Stimulated activated CD8-positive, alpha-beta memory T cell treated with anti-CD3 and anti-CD28 coated beads, Interleukin-12 subunit alpha, Interleukin-12 subunit beta, amount 100 ng/mL, for 4 hours (primary cell): ENCODE data around the gene NHEJ1.
A peak's percentile ranks its signal among the peaks of the same experiment; 100 is the strongest.

Source experiments
- DNase-seq: peaks from one replicate; pipeline ENCODE4 v3.0.0-alpha.2; 2020; ENCODE audit warnings: low read depth

Gene NHEJ1

DNA sequence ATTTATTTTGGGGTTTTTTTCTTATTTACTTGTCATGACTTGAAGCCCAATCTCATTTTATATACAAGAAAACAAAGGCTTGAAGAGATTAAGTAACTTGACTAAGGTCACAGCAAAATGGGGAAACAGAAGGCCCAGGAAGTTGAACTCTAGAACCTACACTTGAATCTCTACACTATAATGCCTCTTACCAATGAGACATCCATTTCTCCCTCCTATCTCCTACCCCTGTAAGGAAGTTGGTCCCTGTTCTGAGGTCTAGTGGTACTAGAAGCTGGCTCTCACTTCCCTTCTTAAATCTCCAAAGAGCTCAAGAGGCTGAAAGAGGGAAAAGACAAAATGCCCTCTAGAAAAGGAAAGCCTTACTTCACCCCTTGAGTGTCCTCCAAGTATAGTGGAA lies 74.4 kb downstream of the NHEJ1 start:
- DNase-seq = no peak

DNA sequence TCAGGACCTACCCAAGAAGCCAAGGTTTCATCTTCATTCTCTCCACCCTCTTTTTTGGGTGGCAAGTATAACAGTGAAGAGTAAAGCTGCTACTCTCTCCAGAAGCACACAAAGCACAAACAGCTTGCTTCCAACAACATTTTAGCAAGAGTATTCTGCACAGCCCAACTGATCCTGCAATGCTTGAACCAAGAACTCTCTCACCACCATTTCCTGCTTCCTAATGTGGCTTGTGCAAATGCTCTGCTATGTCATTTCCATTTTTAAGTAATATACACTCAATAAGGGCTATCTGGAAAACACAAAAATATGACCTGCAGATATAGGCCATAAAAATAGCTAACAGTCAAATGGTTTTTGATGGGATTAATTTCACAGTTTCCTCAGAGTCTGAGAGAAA lies 75.8 kb downstream of the NHEJ1 start:
- no peak for DNase-seq

DNA sequence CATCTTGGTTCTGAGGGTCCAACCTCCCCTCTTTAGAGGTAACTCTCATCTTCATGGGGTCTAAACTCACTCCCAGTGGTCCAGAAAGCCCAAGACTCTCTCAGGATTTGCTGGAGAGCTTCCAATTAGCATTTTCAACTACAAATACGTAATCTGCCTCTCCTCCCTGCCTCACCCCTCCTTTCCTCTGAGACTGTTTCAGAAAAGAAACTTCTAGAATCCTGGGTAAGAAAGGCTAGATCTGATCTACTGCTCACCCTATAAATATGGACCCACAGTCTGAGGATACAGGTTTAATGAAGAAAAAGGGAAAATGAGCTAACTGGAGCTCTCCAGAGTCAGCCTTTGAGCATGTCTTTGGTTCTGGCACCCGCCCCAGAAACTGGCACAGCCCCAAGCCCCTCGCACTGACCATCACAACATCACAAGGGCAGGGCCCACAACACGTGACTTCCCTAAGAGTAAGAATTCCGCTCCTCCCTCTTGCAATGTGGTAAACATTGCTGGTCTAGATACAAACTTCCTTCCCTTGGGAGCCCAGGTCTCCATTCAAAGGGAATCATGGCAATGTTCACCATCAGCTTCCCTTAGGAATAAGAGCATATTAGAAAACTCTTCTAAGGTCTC lies 78.2 kb downstream of the NHEJ1 start:
- DNase-seq = no peak

DNA sequence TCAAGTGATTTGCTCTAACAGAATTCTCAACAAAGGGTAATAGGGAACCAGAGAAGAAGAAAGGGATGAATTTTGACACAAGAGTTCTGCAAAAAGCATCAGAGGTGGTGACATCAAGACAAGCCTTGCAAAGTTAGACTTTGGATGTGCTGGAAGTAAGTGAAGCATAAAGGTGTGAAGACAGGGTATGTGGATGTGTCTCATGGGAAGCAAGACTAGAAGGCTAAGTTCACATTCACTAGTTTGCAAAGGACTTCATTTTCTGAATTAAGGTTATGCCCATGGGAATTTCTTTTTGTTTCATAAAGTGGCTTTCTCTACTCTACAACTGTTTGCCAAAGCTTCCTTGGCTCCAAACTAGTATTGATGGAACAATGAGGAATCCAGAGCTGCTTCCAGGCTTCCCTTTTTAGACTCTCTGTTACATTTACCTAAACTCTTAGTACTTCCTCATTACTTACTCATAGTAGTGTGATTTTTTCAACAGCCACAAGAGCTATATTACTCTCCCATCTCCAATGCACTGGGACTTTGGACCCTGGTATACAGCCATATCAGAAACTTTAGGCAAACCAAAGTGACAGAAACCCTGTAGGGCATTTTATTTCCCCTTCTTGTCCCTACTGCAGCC lies 78.8 kb downstream of the NHEJ1 start:
- no peak for DNase-seq

DNA sequence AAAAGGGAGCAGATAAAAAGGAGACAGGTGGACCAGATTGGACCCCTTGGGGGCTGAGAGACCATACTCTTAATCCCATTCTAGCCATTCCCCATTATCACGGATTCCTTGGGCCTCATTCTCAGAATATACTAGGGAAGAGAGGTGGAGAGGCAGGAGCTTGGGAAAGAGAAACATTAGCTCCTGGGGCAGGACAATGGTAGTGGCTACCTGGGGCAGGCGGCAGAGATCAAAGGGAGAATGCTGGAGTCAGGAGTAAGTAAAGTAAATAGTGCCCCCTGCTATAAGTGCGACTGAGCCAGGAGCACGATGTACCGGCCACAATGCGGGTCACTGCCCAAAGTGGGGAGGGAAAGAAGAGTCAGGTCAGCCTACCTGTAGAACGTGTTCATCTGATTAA lies 79.5 kb downstream of the NHEJ1 start:
- no peak for DNase-seq

DNA sequence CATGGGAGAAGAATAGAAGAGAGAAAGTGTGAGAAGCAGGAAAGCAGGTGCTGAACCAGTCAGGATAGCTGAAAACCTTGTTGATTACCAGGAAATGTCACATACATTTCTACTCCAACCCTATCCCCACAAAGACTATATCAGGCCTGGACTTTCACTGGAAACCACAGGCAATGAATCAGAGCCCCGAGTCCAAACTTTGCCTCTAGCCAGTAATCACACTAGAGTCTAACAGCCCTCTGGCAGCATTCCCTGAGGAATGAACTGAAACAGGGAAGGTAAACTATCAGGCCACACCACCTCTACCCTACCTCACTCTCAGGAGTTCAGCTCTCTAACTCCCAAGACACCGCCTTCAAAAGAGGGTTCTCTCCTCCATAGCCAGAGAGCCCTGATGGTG lies 81.2 kb downstream of the NHEJ1 start:
- DNase-seq = no peak

DNA sequence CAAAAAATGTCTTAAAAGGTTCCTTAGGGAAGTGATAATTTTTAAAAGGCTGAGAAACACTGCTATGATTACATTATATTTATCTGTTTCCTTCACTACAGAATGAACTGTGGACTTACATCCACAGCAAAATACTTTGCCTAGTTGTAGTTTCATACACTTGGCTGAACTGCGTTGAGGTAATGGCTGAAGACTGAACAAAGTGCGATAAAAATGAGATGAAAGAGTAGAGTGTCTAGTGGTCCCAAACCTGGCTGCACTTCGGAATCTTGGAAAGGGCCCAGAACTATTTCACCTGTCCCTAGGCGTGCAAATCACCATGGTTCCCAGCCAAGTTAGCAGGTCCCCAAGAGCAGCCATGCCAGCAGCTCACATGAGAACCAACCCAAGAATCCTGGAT lies 81.7 kb downstream of the NHEJ1 start:
- no peak for DNase-seq

DNA sequence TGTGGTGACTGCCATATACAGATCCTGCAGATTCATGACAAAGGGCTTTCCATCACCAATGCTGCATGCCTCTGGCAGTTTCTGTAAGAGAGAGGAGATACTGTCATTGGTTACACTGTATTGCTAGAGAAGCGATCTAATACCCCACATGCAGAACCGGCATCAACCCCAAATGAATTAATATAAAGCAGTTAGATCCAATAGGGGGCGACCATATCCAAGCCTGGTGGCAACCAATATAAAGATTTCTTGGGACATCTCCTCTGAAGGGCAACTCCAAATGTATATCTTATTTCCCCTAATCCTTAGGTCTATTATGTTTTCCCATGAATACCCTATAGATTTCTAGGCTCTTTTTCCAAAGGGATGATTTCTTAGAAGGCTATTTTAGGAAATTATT lies 82.5 kb downstream of the NHEJ1 start:
- no peak for DNase-seq

DNA sequence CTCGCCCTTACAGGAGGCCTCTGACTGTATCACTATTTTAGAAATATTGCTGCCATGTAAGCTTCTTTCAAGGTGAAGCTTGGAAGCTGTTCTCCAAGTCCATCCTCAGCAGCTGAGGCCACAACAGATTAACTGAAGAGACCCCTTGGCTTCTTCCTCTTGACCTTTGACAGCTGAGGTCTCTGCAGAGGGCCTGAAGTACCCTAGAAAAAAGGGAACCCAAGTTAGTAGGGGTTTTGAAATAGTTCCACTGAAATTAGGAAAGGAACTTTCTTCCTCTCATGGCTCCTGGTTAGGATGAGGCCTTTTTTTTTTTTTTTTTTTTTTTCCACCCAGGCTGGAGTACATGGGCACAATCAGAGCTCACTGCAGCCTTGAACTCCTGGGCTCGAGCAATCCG lies 84.4 kb downstream of the NHEJ1 start:
- no peak for DNase-seq

DNA sequence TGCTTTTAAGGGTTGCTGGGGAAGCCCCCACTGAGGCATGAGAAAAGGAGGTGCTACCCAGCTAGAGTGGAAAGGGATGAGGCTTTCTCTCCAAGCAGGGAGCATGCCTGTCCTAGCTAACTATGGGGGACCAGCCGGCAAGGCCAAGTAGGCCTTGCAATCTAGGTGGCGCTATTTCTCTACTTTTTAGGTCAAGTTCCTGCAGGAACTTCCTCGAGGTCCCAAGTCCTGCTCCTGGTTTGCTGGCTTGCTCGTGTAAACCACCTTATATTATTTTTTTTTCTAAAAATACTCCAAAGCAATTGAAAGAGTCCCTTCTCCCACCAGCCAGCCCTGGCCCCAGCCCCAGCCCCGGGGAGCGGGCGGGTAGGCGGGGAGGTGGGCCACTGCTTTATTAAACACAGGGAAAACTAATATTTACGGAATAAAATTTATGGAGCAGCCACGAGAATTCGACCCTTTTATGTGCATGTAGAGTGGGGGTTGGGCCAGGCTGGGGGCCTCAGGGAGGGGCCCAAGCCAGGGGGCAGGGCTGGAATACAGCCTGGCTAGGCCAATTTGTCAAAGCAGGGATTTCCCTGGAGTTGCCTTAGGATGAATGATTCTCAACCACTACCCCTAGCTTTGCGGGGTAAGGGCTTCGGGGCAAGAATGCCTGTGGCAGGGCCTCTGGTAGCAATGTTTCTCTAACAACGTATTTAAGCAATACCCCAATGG lies 87.0 kb downstream of the NHEJ1 start:
- DNase-seq = no peak

DNA sequence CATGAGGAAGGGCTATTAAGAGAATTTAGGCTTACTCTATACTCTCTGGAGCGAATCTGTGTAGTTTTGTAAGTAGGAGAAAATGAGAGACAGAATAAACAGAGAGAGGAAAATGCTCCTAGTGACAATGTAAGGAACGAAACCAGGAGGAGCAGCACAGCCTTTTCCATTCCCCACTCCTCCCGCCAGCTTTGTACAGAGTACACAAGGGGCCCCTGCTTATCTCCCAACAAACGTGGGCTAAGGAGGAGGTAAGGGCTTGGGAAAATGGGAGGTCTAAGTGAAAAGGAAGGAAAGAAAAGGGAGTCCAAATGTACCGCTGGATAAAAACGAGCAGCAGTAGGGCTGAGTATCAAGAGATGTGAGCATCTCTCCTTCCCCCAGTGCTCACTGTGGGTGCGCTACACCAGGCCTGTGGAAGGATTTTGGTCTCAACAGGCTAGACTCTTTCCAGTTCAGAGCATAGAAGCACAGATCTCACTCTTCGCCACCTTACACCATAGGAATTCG lies 87.8 kb downstream of the NHEJ1 start:
- DNase-seq = no peak

DNA sequence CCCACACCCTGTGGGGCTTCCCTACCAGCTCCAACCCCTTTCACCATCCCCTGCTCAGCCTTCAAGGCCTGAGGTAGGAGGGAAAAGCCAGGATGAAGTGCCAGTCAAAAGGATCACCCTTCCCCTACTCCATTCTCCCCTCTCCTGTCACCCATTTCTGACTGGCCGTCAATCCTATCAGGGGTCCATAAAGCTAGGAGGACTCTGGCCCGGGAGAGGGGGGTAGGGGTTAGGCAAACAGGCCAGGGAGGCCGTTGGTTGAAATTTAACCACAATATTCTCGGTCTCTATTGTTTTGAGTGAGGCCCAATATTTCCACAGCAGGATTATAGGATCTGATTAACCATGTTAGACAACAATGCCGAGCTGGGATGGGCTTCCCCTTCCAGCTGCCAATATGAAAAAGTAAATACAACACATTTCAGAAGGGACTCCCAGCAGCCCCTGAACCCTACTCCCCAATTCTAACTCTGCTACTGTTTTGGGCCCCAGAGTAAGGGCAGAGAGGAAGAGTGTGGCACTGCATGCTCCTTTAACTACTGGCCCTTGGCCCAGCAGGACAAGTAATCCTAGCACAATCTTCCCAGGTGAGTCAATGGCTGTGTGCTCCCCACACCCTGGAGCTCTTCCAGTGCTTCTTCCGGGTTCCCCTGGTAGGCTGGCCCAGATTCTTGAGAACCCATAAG lies 89.3 kb downstream of the NHEJ1 start:
- no peak for DNase-seq

DNA sequence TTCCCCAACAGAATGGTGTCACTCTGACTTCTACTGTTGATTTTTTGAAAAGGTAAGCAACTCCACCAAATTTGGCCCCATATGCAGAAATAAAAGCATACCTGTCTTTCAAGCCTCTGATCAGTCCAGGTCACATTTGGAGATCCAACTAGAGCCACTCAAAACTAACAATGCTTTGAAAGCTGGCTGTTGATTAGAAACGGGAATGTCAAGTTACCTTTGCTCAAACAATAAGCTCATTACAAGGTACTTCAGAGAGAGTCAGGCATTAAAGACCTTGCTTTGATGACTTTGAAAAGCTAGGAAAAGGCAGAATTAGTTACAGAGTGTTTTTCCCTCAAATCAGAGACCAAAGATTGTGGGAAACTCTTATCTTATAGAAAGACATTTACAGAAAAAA lies 95.1 kb downstream of the NHEJ1 start:
- DNase-seq = no peak

DNA sequence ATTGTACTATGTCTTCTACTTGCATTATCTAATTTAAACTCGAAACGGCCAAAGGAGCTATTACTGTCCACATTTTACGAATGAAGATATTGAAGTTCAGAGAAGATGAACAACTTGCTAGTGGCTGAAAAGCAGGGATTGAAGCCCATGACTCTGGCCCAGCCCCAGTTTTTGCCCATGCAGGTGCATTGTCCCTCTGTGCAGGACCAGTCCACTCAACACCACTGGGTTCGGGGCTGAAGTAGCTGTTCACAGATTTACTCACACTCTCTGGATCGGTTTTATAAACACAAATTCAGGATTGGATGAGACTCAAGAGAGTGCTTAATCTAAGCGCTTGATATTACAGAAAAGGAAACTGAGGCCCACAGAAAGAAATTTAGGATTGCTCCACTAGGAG lies 98.5 kb downstream of the NHEJ1 start:
- DNase-seq = no peak

DNA sequence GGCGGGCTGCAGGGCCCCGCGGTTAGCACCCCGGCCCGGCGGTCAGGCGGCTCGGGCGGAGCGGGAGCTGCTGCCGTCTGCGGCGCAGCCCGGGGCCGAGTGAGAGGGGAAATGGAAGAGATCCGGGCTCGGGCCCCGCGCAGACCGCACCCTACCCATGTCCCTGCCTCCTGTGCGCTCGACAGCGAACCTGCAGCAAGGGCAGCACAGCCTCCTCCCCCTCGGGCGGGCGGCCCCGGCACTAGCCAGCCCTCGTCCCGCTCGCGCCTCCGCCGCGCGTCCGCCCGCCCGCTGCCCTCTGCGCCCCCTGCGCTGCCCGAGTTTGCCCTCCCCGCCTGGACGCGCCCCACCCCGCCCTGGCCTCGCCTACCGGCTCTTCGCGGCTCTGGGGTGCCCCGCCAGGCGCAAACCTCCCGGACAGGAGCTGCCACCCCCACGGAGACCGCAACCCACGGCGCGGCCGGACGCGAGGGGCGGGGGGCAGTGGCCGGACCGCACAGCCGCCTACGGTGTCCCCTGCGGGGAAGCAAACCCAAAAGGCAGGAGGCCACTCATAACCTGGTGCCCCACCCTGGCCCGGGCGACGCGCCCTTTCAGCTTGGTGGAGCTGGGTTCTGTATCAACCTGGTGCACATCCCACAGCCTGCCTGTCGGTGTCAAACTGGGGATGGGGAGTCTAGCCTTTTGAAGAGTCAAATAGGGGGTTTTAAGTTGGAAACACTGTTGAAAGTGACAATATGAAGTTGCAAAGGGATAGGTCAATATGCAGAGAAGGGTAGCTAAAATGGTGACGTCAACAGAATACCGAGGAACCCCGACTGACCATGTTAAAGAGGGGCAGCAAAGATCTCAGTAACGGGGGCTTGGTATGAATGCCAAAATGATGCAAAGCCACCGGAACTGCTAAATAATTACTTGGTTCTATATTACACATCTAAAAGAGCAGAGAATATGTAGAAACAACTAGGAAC lies 99.5 kb downstream of the NHEJ1 start, which contains the start of gene IHH:
IHH (minus strand) TSS at position 101 of the 971 bp plus-strand sequence. CDS start 454 bp downstream, outside the sequence.
- DNase-seq = no peak

DNA sequence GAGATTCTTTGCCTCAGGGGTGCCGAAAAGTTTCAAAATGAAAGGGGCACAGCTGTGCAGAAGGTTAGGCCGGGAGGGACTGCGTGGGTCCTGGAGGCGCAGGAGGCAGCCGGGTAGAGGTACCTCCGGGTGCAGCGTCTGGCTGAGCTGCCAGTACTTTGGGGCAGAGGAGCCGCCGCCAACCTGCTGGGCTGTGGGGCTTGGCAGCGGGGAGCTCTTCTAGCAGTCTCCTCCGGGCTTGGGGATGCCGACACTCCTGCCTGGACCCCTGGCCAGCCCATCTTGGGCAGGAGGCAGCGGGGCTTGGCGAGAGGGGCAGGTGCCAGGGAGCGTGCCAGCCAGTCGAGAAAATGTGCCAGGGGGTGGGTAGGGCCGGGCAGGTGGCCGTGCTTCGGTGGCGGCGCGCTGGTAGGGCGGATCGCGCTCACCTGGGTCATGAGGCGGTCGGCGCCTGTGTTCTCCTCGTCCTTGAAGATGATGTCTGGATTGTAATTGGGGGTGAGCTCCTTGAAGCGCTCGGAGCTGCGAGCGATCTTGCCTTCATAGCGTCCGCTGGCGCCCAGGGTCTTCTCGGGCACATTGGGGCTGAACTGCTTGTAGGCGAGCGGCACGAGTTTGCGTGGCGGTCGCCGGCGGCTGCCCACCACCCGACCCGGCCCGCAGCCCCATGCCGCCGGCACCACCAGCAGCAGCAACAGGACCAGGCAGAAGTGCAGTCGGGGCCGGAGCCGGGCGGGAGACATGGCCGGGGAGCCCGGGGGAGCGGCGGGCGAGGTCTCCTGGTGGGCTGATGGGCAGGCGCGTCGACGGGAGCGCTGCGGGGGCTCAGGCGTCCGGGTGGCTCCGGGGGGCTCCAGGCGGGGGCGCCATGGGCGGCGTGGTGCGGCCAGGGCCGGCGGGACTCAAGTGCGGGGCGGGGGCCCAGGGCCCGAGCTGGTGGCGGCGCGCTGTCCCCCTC lies 100.6 kb downstream of the NHEJ1 start:
- DNase-seq = no peak

DNA sequence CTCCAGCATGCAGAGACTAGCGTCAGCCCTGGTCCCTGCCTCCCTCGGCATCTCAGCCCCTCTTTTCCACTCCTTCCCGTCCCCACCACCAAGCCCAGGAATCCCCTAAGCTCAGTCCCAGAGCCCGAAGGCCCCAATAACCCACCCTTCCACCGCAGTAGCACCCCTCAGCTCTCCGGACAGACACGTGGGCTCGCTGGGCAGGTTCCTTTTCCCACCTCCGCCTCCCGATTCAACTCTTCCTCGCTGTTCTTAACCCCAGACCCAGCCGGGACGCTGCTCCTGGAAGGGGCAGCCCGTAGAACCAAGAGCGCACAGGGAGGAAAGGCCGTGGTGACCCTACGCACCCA lies 101.3 kb downstream of the NHEJ1 start:
- no peak for DNase-seq

DNA sequence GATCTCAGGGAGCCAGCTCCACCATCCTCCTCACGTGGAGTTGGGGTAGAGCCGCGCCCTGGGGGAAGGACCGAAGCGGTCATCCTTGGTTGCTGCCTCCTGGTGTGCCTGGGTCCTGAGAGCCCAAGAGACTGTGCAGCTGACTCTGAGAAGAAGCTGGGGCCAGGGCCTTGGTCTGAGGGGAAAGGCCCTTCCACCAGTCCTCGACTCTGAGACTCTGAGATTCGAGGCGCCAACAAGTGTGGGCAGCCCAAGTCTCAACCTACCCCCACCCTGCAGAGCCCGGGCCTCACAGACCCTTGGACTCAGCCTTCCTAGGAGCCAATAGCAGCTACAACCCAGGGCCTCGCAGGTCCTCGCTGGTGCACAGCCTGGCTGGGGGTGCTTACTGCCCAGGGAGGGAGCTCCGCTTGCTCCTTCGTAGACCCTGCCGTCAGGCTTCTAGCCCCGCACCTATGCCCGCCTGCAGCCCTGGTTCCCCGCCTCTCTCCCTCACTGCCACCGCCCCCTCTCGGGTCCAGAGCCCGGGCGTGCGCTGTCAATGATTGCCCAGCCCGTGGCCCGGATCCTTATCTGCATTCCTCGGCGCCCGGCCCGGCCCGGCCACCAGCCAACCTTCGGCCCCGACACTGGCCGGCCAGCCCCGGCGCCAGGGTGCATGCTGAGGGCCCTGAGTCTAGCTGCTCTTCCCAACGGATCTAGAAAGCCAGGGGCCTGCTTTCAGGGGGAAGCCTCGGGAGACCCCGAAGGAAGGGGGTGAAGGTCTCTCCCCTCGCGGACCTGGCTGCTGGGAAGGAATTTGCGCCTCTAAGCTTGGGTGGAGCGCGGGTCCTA lies 101.9 kb downstream of the NHEJ1 start:
- no peak for DNase-seq

DNA sequence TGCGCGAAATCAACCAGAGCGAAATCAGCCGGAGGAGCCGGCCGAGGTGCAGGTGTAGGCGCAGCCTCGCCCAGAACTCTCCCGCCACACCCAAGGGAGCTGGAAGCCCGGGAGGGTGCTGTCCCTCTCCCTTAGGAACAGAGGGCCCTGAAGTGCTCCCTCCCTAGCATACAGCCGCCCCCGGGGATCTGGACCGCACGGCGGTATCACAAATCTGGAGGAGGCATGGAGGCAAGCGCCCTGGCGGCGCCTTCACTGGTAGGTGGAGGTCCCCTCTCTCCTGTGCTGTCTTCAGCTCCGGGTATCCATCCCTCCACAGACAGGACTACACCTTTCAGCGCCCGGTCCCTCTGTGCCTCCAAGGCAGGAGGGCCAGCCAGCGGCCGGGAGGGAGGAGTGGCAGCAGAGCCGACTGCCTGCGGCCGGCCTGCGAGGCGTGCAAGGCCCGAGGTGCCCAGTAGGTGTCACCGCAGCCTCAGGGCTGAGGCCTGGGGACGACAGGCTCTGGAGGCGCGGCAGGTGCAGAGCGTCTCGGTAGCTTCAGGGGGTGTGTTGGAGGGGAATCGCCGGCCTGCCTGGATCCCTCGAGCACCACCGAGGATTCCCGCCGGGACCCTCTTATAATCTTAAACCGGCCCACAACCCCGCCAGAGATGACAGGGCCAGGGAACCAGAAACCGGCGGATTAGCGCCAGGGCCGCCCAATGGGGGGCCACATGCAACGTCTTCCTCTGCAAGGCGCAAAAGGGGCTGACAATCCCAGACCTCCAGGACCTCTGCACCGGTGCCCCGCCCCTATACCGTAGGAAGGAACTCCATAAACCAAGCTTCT lies 102.7 kb downstream of the NHEJ1 start:
- DNase-seq = peak; percentile 63
